Caco-2 (cell line): ENCODE data around the gene LBHD1. TPM values are rescaled to one million over a fixed set of nuclear protein-coding genes. Genes with fewer than 3 reads are reported as not detected.

Source experiments
- BruUV-seq: library from RNA; stranded (reverse); fragments of 400-500 nt; replicated peaks from 2 replicates; lab custom pipeline; 2021; lab: Mats Ljungman, UMichigan
- CTCF ChIA-PET: fragments of 300-600 bp; sonication (Branson Sonifier 250); formaldehyde crosslinking; loops from one replicate; lab custom pipeline; 2022; ENCODE audit warnings: antibody characterized with exemption; lab: Charles Lee
- POLR2A ChIA-PET: fragments of 300-600 bp; sonication (Branson Sonifier 250); formaldehyde crosslinking; loops from one replicate; lab custom pipeline; 2022; ENCODE audit warnings: antibody characterized with exemption; lab: Charles Lee
- DNase-seq, 2 experiments: peaks; one replicate each; pipeline versions ENCODE4 v3.0.0 to v3.0.0-alpha.2; 2020 to 2022
- H3K27me3 ChIP-seq: replicated peaks from 2 replicates; pipeline ENCODE4 v1.6.0; 2011; ENCODE audit warnings: low read length; ENCODE audit not compliant: control insufficient read depth, insufficient read depth
- H3K36me3 ChIP-seq: 2 replicates; pipeline ENCODE4 v1.5.1; 2011; ENCODE audit warnings: low read length; ENCODE audit not compliant: control insufficient read depth, insufficient read depth
- H3K4me1 ChIP-seq: fragments of 250-450 bp; sonication (Bioruptor Pico); 2 replicates; pipeline ENCODE4 v1.5.1; 2020; ENCODE audit warnings: mild to moderate bottlenecking
- H3K4me3 ChIP-seq: 2 replicates; pipeline ENCODE4 v1.5.1; 2011; ENCODE audit warnings: low read depth, mild to moderate bottlenecking, control low read depth, low read length
- H3K9me3 ChIP-seq: fragments of 250-450 bp; sonication (Bioruptor Pico); 2 replicates; pipeline ENCODE4 v1.5.1; 2020; ENCODE audit warnings: mild to moderate bottlenecking, moderate library complexity
- H3K27ac Mint-ChIP-seq: one replicate; pipeline ENCODE4 v1.8.0; 2022; ENCODE audit warnings: mixed read lengths; ENCODE audit not compliant: unreplicated experiment
- H3K27me3 Mint-ChIP-seq: one replicate; pipeline ENCODE4 v1.8.0; 2022; ENCODE audit warnings: mixed read lengths; ENCODE audit not compliant: insufficient read depth, unreplicated experiment
- H3K36me3 Mint-ChIP-seq: one replicate; pipeline ENCODE4 v1.8.0; 2022; ENCODE audit warnings: mild to moderate bottlenecking, mixed read lengths; ENCODE audit not compliant: insufficient read depth, unreplicated experiment
- H3K4me1 Mint-ChIP-seq: one replicate; pipeline ENCODE4 v1.8.0; 2022; ENCODE audit warnings: low read depth, mixed read lengths; ENCODE audit not compliant: unreplicated experiment
- H3K4me3 Mint-ChIP-seq: one replicate; pipeline ENCODE4 v1.8.0; 2022; ENCODE audit warnings: mild to moderate bottlenecking, moderate library complexity, mixed read lengths; ENCODE audit not compliant: unreplicated experiment
- H3K9me3 Mint-ChIP-seq: one replicate; pipeline ENCODE4 v1.8.0; 2022; ENCODE audit warnings: mixed read lengths; ENCODE audit not compliant: unreplicated experiment
- CTCF ChIP-seq, 2 experiments: fragments of 200-600 bp in 1 of 2; IDR thresholded peaks; 1 replicate in 1 of 2; 2 replicates in 1 of 2; pipeline versions ENCODE4 v1.5.1 to v1.8.0; 2011 to 2022; ENCODE audit warnings: antibody characterized with exemption in 1 of 2, control low read depth in 1 of 2, inconsistent platforms in 1 of 2, low read depth in 1 of 2, low read length in 1 of 2, mild to moderate bottlenecking in 1 of 2, moderate library complexity in 1 of 2; ENCODE audit not compliant: insufficient read depth in 1 of 2, severe bottlenecking in 1 of 2, unreplicated experiment in 1 of 2
- intact Hi-C: fragments of 100-400 bp; cut with micrococcal nuclease; formaldehyde crosslinking; loops from one replicate; pipeline ENCODE4 v1.10.0; 2022; ENCODE audit not compliant: unreplicated experiment
- total RNA-seq: library from RNA; stranded (reverse); gene quantifications from 2 replicates; pipeline ENCODE4 v1.2.3, GENCODE V29; 2022

The LBHD1 gene
- total RNA-seq, 1 experiment from 2014 or later, result 11.9 TPM

- H3K27me3 Mint-ChIP-seq, result no peaks in the 10 kb centered on the region
- peak overlapping the region; percentile 91 for H3K4me3 Mint-ChIP-seq
- ChIA-PET CTCF (interaction anchor here (1.6 kb wide), 1 partner anchor 56 kb away, joined by 11 read pairs; the partner anchor contains the start of gene TUT1), POLR2A (interaction anchor here (0.6 to 4.5 kb wide), 11 partner anchors 18 to 194 kb away, joined by 3 to 43 read pairs (median 4); partner anchors contain the start of genes B3GAT3, C11orf98, CSKMT and LBHD1)
- TF ChIP-seq CTCF (IDR thresholded peaks at IDR 0.05; ENCODE audit: insufficient read depth in 1 of 2, low read depth in 1 of 2, low read length in 1 of 2, severe bottlenecking in 1 of 2, unreplicated experiment in 1 of 2), result no peak
- peaks cover 59% of the 10 kb centered on the region for H3K36me3 Mint-ChIP-seq
- no peak for DNase-seq
- peaks cover under 1% of the 10 kb centered on the region for H3K4me1 Mint-ChIP-seq
- Histone ChIP-seq H3K4me1 (peaks cover 19% of the 10 kb centered on the region), H3K27me3 (no peaks in the 10 kb centered on the region), H3K4me3 (no peak overlapping the region), H3K36me3 (peaks cover 5% of the 10 kb centered on the region), H3K9me3 (no peaks in the 10 kb centered on the region)
- peak overlapping the region; percentile 91 for H3K27ac Mint-ChIP-seq
- BruUV-seq, result no TSS peak
- intact Hi-C loops, result loop anchor here (1.0 to 5.0 kb wide), 4 partner anchors 18 to 56 kb away; partner anchors contain the start of genes C11orf98, CSKMT, EML3 and ROM1
- H3K9me3 Mint-ChIP-seq, result no peaks in the 10 kb centered on the region
Measured at GRCh38 chr11:62646825-62647608, 25.1 kb downstream of the LBHD1 start.

DNA sequence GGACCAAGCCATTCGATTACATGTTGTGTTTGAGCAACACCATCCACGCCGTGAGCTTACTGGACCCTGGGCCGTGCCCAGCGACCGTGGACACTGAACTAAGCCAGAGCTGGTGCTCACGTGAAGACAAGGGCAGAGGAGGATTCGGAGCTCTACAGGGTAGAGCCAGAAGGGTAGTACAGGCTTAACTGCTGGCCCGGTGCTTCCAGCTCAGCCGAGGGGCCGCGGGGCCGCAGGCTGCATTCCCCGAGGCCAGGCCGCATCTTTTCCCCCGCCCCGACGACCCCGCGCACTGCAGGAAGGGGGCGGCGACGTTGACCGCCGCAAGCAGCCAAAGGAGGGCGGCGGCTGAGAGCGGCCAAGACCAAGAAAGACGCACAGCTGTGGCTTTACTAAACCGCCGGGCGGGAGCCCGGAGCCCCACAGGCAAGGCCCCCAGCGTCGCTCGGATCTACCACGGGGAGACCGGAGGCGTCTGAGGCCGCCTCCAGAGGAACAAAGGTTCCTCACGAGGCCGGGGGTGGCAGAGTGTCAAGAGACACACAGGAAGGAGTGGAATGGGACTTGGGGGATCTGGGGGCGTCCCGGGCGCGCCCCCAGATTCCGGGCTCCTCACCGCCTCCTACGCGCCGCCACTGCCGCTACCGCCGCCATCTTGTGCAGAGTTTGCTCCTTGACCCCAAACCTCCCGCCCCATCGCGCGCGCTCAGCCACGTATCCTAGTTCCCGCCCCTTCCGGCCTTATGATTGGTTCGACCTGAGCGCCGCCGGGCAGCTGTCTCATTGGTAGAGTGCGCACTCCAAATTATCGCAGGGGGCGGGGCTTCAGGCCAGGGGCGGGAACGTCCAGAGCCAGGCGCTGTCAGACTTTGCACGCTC lies 25.9 kb downstream of the LBHD1 start, which contains the start of gene GANAB:
Gene GANAB, minus strand, starts transcription at position 668 of the 879 bp plus-strand sequence. Its CDS starts 14 bp downstream, at position 654.
- H3K4me3 ChIP-seq, result peak within 1 kb of the TSS; percentile 66
- intact Hi-C loops, result loop anchor here (1.0 to 5.0 kb wide), 4 partner anchors 19 to 55 kb away; partner anchors contain the start of genes C11orf98, CSKMT, EML3 and ROM1
- TF ChIP-seq CTCF (IDR thresholded peaks at IDR 0.05; ENCODE audit: insufficient read depth in 1 of 2, low read depth in 1 of 2, low read length in 1 of 2, severe bottlenecking in 1 of 2, unreplicated experiment in 1 of 2), result no peak
- H3K36me3 ChIP-seq, result peaks cover 5% of the 10 kb centered on the region
- DNase-seq, result peak; percentile 99
- POLR2A ChIA-PET, result interaction anchor here (0.6 to 4.5 kb wide), 16 partner anchors 18 to 387 kb away, joined by 3 to 43 read pairs (median 4); partner anchors contain the start of genes B3GAT3, C11orf98, CSKMT and LBHD1
- BruUV-seq, result TSS peak; percentile 51
- peak within 1 kb of the TSS; percentile 91 for H3K27ac Mint-ChIP-seq
- peaks cover 17% of the 10 kb centered on the region for H3K4me1 ChIP-seq
- H3K4me3 Mint-ChIP-seq, result peak within 1 kb of the TSS; percentile 91
- no peaks in the 10 kb centered on the region for H3K9me3 ChIP-seq
- H3K9me3 Mint-ChIP-seq, result no peaks in the 10 kb centered on the region
- CTCF ChIA-PET, result interaction anchor here (0.7 to 1.6 kb wide), 2 partner anchors 55 to 108 kb away, joined by 4 to 11 read pairs; partner anchors contain the start of genes TUT1 and ZBTB3
- H3K36me3 Mint-ChIP-seq, result peaks cover 65% of the 10 kb centered on the region
- no peaks in the 10 kb centered on the region for H3K4me1 Mint-ChIP-seq
- H3K27me3 Mint-ChIP-seq, result no peaks in the 10 kb centered on the region
- H3K27me3 ChIP-seq, result no peaks in the 10 kb centered on the region
